ENCODE results near the gene SCN5A. TPM values are rescaled to one million over a fixed set of nuclear protein-coding genes. Genes with fewer than 3 reads are reported as not detected.

Gene SCN5A
- total and polyA plus RNA-seq, 2 of the 8 experiments (the other 6 are each of a cell fraction or from before 2014, with no cell fraction given): 4.8 to 11.4 TPM

GRCh38 chr3:38626171-38626570 is 23.3 kb downstream of the SCN5A start (continued):
- TF ChIP-seq CHD7 (IDR thresholded peaks at IDR 0.05; ENCODE audit: insufficient replicate concordance, low read length) (no peak), CEBPB (IDR thresholded peaks at IDR 0.05; ENCODE audit: low read depth, low read length) (no peak), SAP30 (IDR thresholded peaks at IDR 0.05; ENCODE audit: insufficient read depth, insufficient replicate concordance, low read length) (no peak), BRCA1 (IDR thresholded peaks at IDR 0.05; ENCODE audit: low read depth, low read length) (no peak)
